H1 (cell line): Measurements from ENCODE around the gene NWD2. TPM values are rescaled to one million over a fixed set of nuclear protein-coding genes. Genes with fewer than 3 reads are reported as not detected.

Source experiments
- BACH1 ChIP-seq: IDR thresholded peaks from 2 replicates; pipeline ENCODE4 v1.6.1; 2012; ENCODE audit warnings: low read length, improper control_type of control experiment
- CBX8 ChIP-seq: fragments of 300-800, 300-1000 bp; sonication (generic); IDR thresholded peaks from 2 replicates; pipeline ENCODE4 v1.7.1; 2016; ENCODE audit warnings: low read depth, low read length, borderline replicate concordance
- CHD1 ChIP-seq: IDR thresholded peaks from 2 replicates; pipeline ENCODE4 v1.6.1; 2012; ENCODE audit warnings: low read depth, low read length, improper control_type of control experiment
- EGR1 ChIP-seq: IDR thresholded peaks from 2 replicates; pipeline ENCODE4 v1.6.1; 2011; ENCODE audit warnings: low read depth, low read length, borderline replicate concordance
- HDAC6 ChIP-seq: IDR thresholded peaks from one replicate; pipeline ENCODE4 v1.7.1; 2012; ENCODE audit warnings: low read depth, mild to moderate bottlenecking, inconsistent platforms, low read length, moderate library complexity
- JUN ChIP-seq: IDR thresholded peaks from 2 replicates; pipeline ENCODE4 v1.6.1; 2011; ENCODE audit warnings: low read depth, mild to moderate bottlenecking, improper control_type of control experiment, low read length
- KDM1A ChIP-seq: fragments of 200-600, 300-600 bp; sonication (generic); IDR thresholded peaks from 2 replicates; pipeline ENCODE4 v1.7.1; 2016; ENCODE audit warnings: mild to moderate bottlenecking, low read length, borderline replicate concordance
- POU5F1 ChIP-seq: IDR thresholded peaks from 2 replicates; pipeline ENCODE4 v1.6.1; 2011; ENCODE audit warnings: low read depth, mild to moderate bottlenecking, low read length, moderate library complexity
- RAD21 ChIP-seq, 2 experiments: IDR thresholded peaks in 1 of 2; conservative IDR thresholded peaks in 1 of 2; 2 replicates each; pipeline ENCODE4 v1.6.1; 2011; ENCODE audit warnings: low read depth in 2 of 2, low read length in 2 of 2, improper control_type of control experiment in 1 of 2, inconsistent platforms in 1 of 2, mild to moderate bottlenecking in 1 of 2, moderate library complexity in 1 of 2
- RNF2 ChIP-seq: fragments of 200-900, 300-1000 bp; sonication (generic); IDR thresholded peaks from 2 replicates; pipeline ENCODE4 v1.7.1; 2016; ENCODE audit warnings: borderline replicate concordance, low read depth, mild to moderate bottlenecking, antibody characterized with exemption, low read length; ENCODE audit not compliant: poor library complexity, severe bottlenecking; ENCODE audit errors: missing control alignments
- RXRA ChIP-seq: IDR thresholded peaks from 2 replicates; pipeline ENCODE4 v1.6.1; 2011; ENCODE audit warnings: low read depth, mild to moderate bottlenecking, low read length, moderate library complexity; ENCODE audit not compliant: insufficient read depth
- SAP30 ChIP-seq: fragments of 300-600 bp; sonication (generic); IDR thresholded peaks from 2 replicates; pipeline ENCODE4 v1.7.1; 2012; ENCODE audit warnings: low read length, moderate library complexity, mild to moderate bottlenecking, inconsistent platforms; ENCODE audit not compliant: insufficient read depth, insufficient replicate concordance
- SIRT6 ChIP-seq: IDR thresholded peaks from one replicate; pipeline ENCODE4 v1.7.1; 2012; ENCODE audit warnings: low read length, inconsistent platforms
- SIX5 ChIP-seq: IDR thresholded peaks from 2 replicates; pipeline ENCODE4 v1.6.1; 2011; ENCODE audit warnings: mild to moderate bottlenecking, low read depth, low read length
- TBP ChIP-seq: IDR thresholded peaks from 2 replicates; pipeline ENCODE4 v1.6.1; 2011; ENCODE audit warnings: low read depth, low read length, improper control_type of control experiment
- TEAD4 ChIP-seq: IDR thresholded peaks from 2 replicates; pipeline ENCODE4 v1.6.1; 2012; ENCODE audit warnings: low read depth, low read length, inconsistent platforms, mixed read lengths
- polyA plus RNA-seq, 7 experiments: library from polyadenylated mRNA; depleted of rRNA in 3 of 7; stranded (reverse) in 5 of 7; unstranded in 2 of 7; fragments of >200 nt in 5 of 7; fragments of 200-250 nt in 2 of 7; gene quantifications; 1 replicate in 5 of 7; 2 replicates in 1 of 7; 4 replicates in 1 of 7; pipeline versions ENCODE4 v1.2.1 to v1.2.3, GENCODE V29; 2011 to 2013; ENCODE audit warnings: missing spikeins in 2 of 7, mixed read lengths in 2 of 7
- total RNA-seq: library from RNA; stranded (reverse); fragmentation: NEBNext Ultra II Directional; extraction: Animal tissue kit (Norgen Biotek cat#: 25700); gene quantifications from 2 replicates; pipeline ENCODE4 v1.2.1, GENCODE V29; 2021

Gene NWD2
- total and polyA plus RNA-seq, 2 of the 8 experiments (the other 6 are each of a cell fraction or from before 2014, with no cell fraction given) = under 0.01 TPM; not detected in 1

GRCh38 chr4:37476256-37476655, 231.7 kb downstream of the NWD2 start (continued):
- no peak for TF ChIP-seq RAD21 (IDR thresholded peaks at IDR 0.05 in 1 of 2, conservative IDR thresholded peaks at IDR 0.05 in 1 of 2; ENCODE audit: low read depth in 2 of 2, low read length in 2 of 2)
- TF ChIP-seq EGR1 = no peak
- TF ChIP-seq TBP = no peak
- no peak for TF ChIP-seq JUN
- TF ChIP-seq RXRA = no peak
- TF ChIP-seq HDAC6 = no peak
- TF ChIP-seq RNF2 = no peak
- no peak for TF ChIP-seq TEAD4
- no peak for TF ChIP-seq BACH1
- no peak for TF ChIP-seq SIX5
- no peak for TF ChIP-seq KDM1A
- TF ChIP-seq SIRT6 = no peak
- TF ChIP-seq CHD1 = no peak
- TF ChIP-seq CBX8 = no peak
- TF ChIP-seq POU5F1 = no peak
- TF ChIP-seq SAP30 = no peak
